GM23248 (cell line): Measurements from ENCODE around the gene RFX8. TPM values are rescaled to one million over a fixed set of nuclear protein-coding genes. Genes with fewer than 3 reads are reported as not detected.

ENCODE experiments used
- DNase-seq: peaks from one replicate; pipeline ENCODE4 v3.0.0-alpha.2; 2015
- H2AFZ ChIP-seq: fragments of 200-600 bp; sonication (generic); 2 replicates; pipeline ENCODE4 v1.6.1; 2016; ENCODE audit warnings: antibody characterized with exemption
- H3F3A ChIP-seq: fragments of 200-600 bp; sonication (generic); 2 replicates; pipeline ENCODE4 v1.6.1; 2016; ENCODE audit warnings: mild to moderate bottlenecking, antibody characterized with exemption, mixed run types; ENCODE audit not compliant: insufficient read depth
- H3K27ac ChIP-seq: fragments of 200-600 bp; sonication (generic); 2 replicates; pipeline ENCODE4 v1.5.1; 2016; ENCODE audit warnings: mild to moderate bottlenecking
- H3K27me3 ChIP-seq: fragments of 200-600 bp; sonication (generic); replicated peaks from 2 replicates; pipeline ENCODE4 v1.6.1; 2016; ENCODE audit warnings: mild to moderate bottlenecking; ENCODE audit not compliant: insufficient read depth
- H3K36me3 ChIP-seq: fragments of 200-600 bp; sonication (generic); 2 replicates; pipeline ENCODE4 v1.6.1; 2016; ENCODE audit warnings: low read depth, mild to moderate bottlenecking
- H3K4me1 ChIP-seq: fragments of 200-600 bp; sonication (generic); 2 replicates; pipeline ENCODE4 v1.6.1; 2016; ENCODE audit warnings: mild to moderate bottlenecking; ENCODE audit not compliant: insufficient read depth
- H3K4me2 ChIP-seq: fragments of 200-600 bp; sonication (generic); one replicate; pipeline ENCODE4 v1.6.1; 2016; ENCODE audit warnings: mild to moderate bottlenecking; ENCODE audit not compliant: unreplicated experiment
- H3K4me3 ChIP-seq: fragments of 200-600 bp; sonication (generic); 2 replicates; pipeline ENCODE4 v1.5.1; 2016; ENCODE audit warnings: mild to moderate bottlenecking
- H3K79me2 ChIP-seq: fragments of 200-600 bp; sonication (generic); 2 replicates; pipeline ENCODE4 v1.6.1; 2016; ENCODE audit warnings: mild to moderate bottlenecking; ENCODE audit not compliant: insufficient read depth
- H3K9ac ChIP-seq: fragments of 200-600 bp; sonication (generic); 2 replicates; pipeline ENCODE4 v1.6.1; 2016; ENCODE audit warnings: mild to moderate bottlenecking
- H3K9me2 ChIP-seq: fragments of 200-600 bp; sonication (generic); 2 replicates; pipeline ENCODE4 v1.6.1; 2016; ENCODE audit warnings: mixed run types, mild to moderate bottlenecking, moderate library complexity; ENCODE audit not compliant: insufficient read depth
- H3K9me3 ChIP-seq: fragments of 200-600 bp; sonication (generic); one replicate; pipeline ENCODE4 v1.6.1; 2017; ENCODE audit warnings: low read depth
- H4K20me1 ChIP-seq: fragments of 200-600 bp; sonication (generic); 2 replicates; pipeline ENCODE4 v1.6.0; 2016; ENCODE audit not compliant: insufficient read depth
- EZH2 ChIP-seq: fragments of 200-600 bp; sonication (generic); IDR thresholded peaks from 2 replicates; pipeline ENCODE4 v1.6.1; 2018; ENCODE audit warnings: antibody characterized with exemption, mild to moderate bottlenecking; ENCODE audit not compliant: insufficient read depth, poor library complexity, severe bottlenecking
- EZH2phosphoT487 ChIP-seq: fragments of 200-600 bp; sonication (generic); IDR thresholded peaks from 2 replicates; pipeline ENCODE4 v1.6.1; 2018; ENCODE audit warnings: antibody characterized with exemption, moderate library complexity, mild to moderate bottlenecking, low read depth; ENCODE audit not compliant: insufficient read depth
- WGBS, 2 experiments: methylation state at CpG; one replicate each; pipeline ENCODE4 v1.1.6; 2015 to 2017; ENCODE audit warnings: low lambda C conversion rate in 2 of 2, low coverage in 1 of 2; ENCODE audit errors: missing lambda C conversion rate in 2 of 2; 5-methylcytosine and 5-hydroxymethylcytosine counted together
- in situ Hi-C: fragments of 300-500 bp; cut with MboI; formaldehyde crosslinking; loops from 2 replicates; pipeline ENCODE4 v1.15.0; 2020
- polyA plus RNA-seq: library from polyadenylated mRNA; unstranded; fragments of >200 nt; fragmentation: Nextera tagmentation; extraction: Ambion mirVana; gene quantifications from 2 replicates; pipeline ENCODE4 v1.2.1, GENCODE V29; 2016
- total RNA-seq: library from RNA; depleted of rRNA; stranded (reverse); fragments of >200 nt; shearing (Covaris generic); gene quantifications from 2 replicates; pipeline ENCODE4 v1.2.3, GENCODE V29; 2014

Gene RFX8
- total and polyA plus RNA-seq, 2 experiments from 2014 or later, result 5.9 to 6.4 TPM

GRCh38 chr2:101502095-101502494 is 27.2 kb upstream of the RFX8 start:
- in situ Hi-C loops, result loop anchor here (25.0 kb wide), 1 partner anchor 335 kb away; no protein-coding TSS in a partner anchor
- H3K27ac ChIP-seq, result no peak overlapping the region

GRCh38 chr2:101501443-101501842 is 26.5 kb upstream of the RFX8 start:
- H3K27ac ChIP-seq, result no peak overlapping the region
- H3K4me3 ChIP-seq, result no peak overlapping the region
- H3K27me3 ChIP-seq, result no peaks in the 10 kb centered on the region
- H3K9me2 ChIP-seq, result no peaks in the 10 kb centered on the region
- H3K9me3 ChIP-seq, result no peaks in the 10 kb centered on the region
- 43 to 60% methylated on average over 3 of the region's 3 CpGs for WGBS, 2 experiments
- in situ Hi-C loops, result loop anchor here (25.0 kb wide), 1 partner anchor 336 kb away; no protein-coding TSS in a partner anchor
- H3F3A ChIP-seq, result peaks cover 17% of the 10 kb centered on the region
- peak overlapping the region; percentile 47 for H3K4me2 ChIP-seq
- H3K4me1 ChIP-seq, result peaks cover 17% of the 10 kb centered on the region
- peak; percentile 39 for DNase-seq
- TF ChIP-seq EZH2 (no peak), EZH2phosphoT487 (no peak)
- H3K36me3 ChIP-seq, result no peaks in the 10 kb centered on the region
- no peaks in the 10 kb centered on the region for H4K20me1 ChIP-seq
- H3K9ac ChIP-seq, result no peak overlapping the region
- peak overlapping the region; percentile 69 for H2AFZ ChIP-seq
- H3K79me2 ChIP-seq, result no peaks in the 10 kb centered on the region

More at GRCh38 chr2:101502095-101502494, 27.2 kb upstream of the RFX8 start:
- no peaks in the 10 kb centered on the region for H3K9me3 ChIP-seq
- H2AFZ ChIP-seq, result no peak overlapping the region
- no peak for DNase-seq
- H3K27me3 ChIP-seq, result no peaks in the 10 kb centered on the region
- H3K4me1 ChIP-seq, result peaks cover 17% of the 10 kb centered on the region
- no peaks in the 10 kb centered on the region for H3K36me3 ChIP-seq
- no peaks in the 10 kb centered on the region for H3K9me2 ChIP-seq
- WGBS, 2 experiments, result 81 to 84% methylated on average over 5 of the region's 5 CpGs
- no peaks in the 10 kb centered on the region for H3K79me2 ChIP-seq
- no peak overlapping the region for H3K4me2 ChIP-seq
- peaks cover 17% of the 10 kb centered on the region for H3F3A ChIP-seq
- H3K4me3 ChIP-seq, result no peak overlapping the region
- no peak for TF ChIP-seq EZH2
- no peak for TF ChIP-seq EZH2phosphoT487
- no peak overlapping the region for H3K9ac ChIP-seq
- no peaks in the 10 kb centered on the region for H4K20me1 ChIP-seq

GRCh38 chr2:101500860-101501259 is 25.9 kb upstream of the RFX8 start:
- in situ Hi-C loops, result loop anchor here (25.0 kb wide), 1 partner anchor 336 kb away; no protein-coding TSS in a partner anchor
- peak overlapping the region; percentile 32 for H3K9ac ChIP-seq

GRCh38 chr2:101500180-101500579 is 25.3 kb upstream of the RFX8 start:
- Histone ChIP-seq H3K79me2 (no peaks in the 10 kb centered on the region), H2AFZ (peak overlapping the region; percentile 69), H3K9me3 (no peaks in the 10 kb centered on the region), H3F3A (peaks cover 17% of the 10 kb centered on the region), H3K27ac (no peak overlapping the region), H3K4me3 (no peak overlapping the region), H4K20me1 (no peaks in the 10 kb centered on the region), H3K9ac (no peak overlapping the region), H3K9me2 (no peaks in the 10 kb centered on the region), H3K4me2 (peak overlapping the region; percentile 47), H3K27me3 (no peaks in the 10 kb centered on the region), H3K4me1 (peaks cover 17% of the 10 kb centered on the region), H3K36me3 (no peaks in the 10 kb centered on the region)
- peak; percentile 40 for DNase-seq
- in situ Hi-C loops, result loop anchor here (25.0 kb wide), 1 partner anchor 337 kb away; no protein-coding TSS in a partner anchor
- TF ChIP-seq EZH2phosphoT487 (no peak), EZH2 (no peak)
- 22 to 24% methylated on average over 2 of the region's 2 CpGs for WGBS, 2 experiments

More at GRCh38 chr2:101500860-101501259, 25.9 kb upstream of the RFX8 start:
- Histone ChIP-seq H3K79me2 (no peaks in the 10 kb centered on the region), H3K4me2 (peak overlapping the region; percentile 47), H3K27ac (no peak overlapping the region), H3F3A (peaks cover 17% of the 10 kb centered on the region), H2AFZ (peak overlapping the region; percentile 69), H3K27me3 (no peaks in the 10 kb centered on the region), H3K36me3 (no peaks in the 10 kb centered on the region), H4K20me1 (no peaks in the 10 kb centered on the region), H3K4me3 (peak overlapping the region; percentile 47), H3K9me3 (no peaks in the 10 kb centered on the region), H3K9me2 (no peaks in the 10 kb centered on the region), H3K4me1 (peaks cover 17% of the 10 kb centered on the region)
- peak; percentile 47 for DNase-seq
- WGBS, 2 experiments, result 11 to 15% methylated on average over 5 of the region's 5 CpGs
- TF ChIP-seq EZH2phosphoT487 (no peak), EZH2 (no peak)

- H3K4me1 ChIP-seq, result peaks cover 15% of the 10 kb centered on the region
- WGBS, 2 experiments, result 83 to 87% methylated on average over 4 of the region's 4 CpGs
- in situ Hi-C loops, result no loop called here
- no peak for DNase-seq
- H3K9me3 ChIP-seq, result no peaks in the 10 kb centered on the region
- H3K36me3 ChIP-seq, result no peaks in the 10 kb centered on the region
- no peak overlapping the region for H3K4me2 ChIP-seq
- no peaks in the 10 kb centered on the region for H3K79me2 ChIP-seq
- H3K27ac ChIP-seq, result no peak overlapping the region
- H2AFZ ChIP-seq, result no peak overlapping the region
- H3F3A ChIP-seq, result peaks cover 15% of the 10 kb centered on the region
- H3K9me2 ChIP-seq, result no peaks in the 10 kb centered on the region
- no peak overlapping the region for H3K9ac ChIP-seq
- H3K4me3 ChIP-seq, result no peak overlapping the region
- no peaks in the 10 kb centered on the region for H4K20me1 ChIP-seq
- H3K27me3 ChIP-seq, result no peaks in the 10 kb centered on the region
- TF ChIP-seq EZH2phosphoT487 (no peak), EZH2 (no peak)
These were observed 21.4 kb upstream of the RFX8 start for GRCh38 chr2:101496279-101496678.
